IMR-90 (cell line): ENCODE measurements around the gene PRR22.

Experiments
- BHLHE40 ChIP-seq: fragments of 150-350 bp; IDR thresholded peaks from 2 replicates; pipeline ENCODE4 v1.6.1; 2016; ENCODE audit warnings: mild to moderate bottlenecking, low read depth, low read length
- CEBPB ChIP-seq: IDR thresholded peaks from 2 replicates; pipeline ENCODE4 v1.6.1; 2012; ENCODE audit warnings: low read depth, low read length, improper control_type of control experiment
- CHD1 ChIP-seq: IDR thresholded peaks from 2 replicates; pipeline ENCODE4 v1.6.1; 2012; ENCODE audit warnings: low read depth, low read length, improper control_type of control experiment
- CTCF ChIP-seq: conservative IDR thresholded peaks from 2 replicates; pipeline ENCODE4 v1.5.1; 2012; ENCODE audit warnings: mild to moderate bottlenecking, low read depth, low read length, improper control_type of control experiment
- MXI1 ChIP-seq: IDR thresholded peaks from 2 replicates; pipeline ENCODE4 v1.6.1; 2012; ENCODE audit warnings: low read depth, mild to moderate bottlenecking, low read length, moderate library complexity, borderline replicate concordance
- POLR2A ChIP-seq: IDR thresholded peaks from 2 replicates; pipeline ENCODE4 v1.6.1; 2012; ENCODE audit warnings: mild to moderate bottlenecking, low read depth, low read length
- RAD21 ChIP-seq: IDR thresholded peaks from 2 replicates; pipeline ENCODE4 v1.6.1; 2012; ENCODE audit warnings: low read length, improper control_type of control experiment
- RFX5 ChIP-seq: IDR thresholded peaks from 2 replicates; pipeline ENCODE4 v1.8.0; 2012; ENCODE audit warnings: low read depth, mild to moderate bottlenecking, low read length, moderate library complexity
- SMC3 ChIP-seq: fragments of 150-350 bp; IDR thresholded peaks from 2 replicates; pipeline ENCODE4 v1.6.1; 2016; ENCODE audit warnings: low read depth, mild to moderate bottlenecking, antibody characterized with exemption, low read length, moderate library complexity
- TF ChIP-seq, protein P1 (sequence below): fragments of 150-350 bp; IDR thresholded peaks from 2 replicates; pipeline ENCODE4 v1.6.1; 2016; ENCODE audit warnings: low read depth, mild to moderate bottlenecking, low read length, moderate library complexity, borderline replicate concordance
- TF ChIP-seq, protein P2 (sequence below): fragments of 150-350 bp; IDR thresholded peaks from 2 replicates; pipeline ENCODE4 v1.6.1; 2017; ENCODE audit warnings: mild to moderate bottlenecking, antibody characterized with exemption, low read length, low read depth

DNA sequence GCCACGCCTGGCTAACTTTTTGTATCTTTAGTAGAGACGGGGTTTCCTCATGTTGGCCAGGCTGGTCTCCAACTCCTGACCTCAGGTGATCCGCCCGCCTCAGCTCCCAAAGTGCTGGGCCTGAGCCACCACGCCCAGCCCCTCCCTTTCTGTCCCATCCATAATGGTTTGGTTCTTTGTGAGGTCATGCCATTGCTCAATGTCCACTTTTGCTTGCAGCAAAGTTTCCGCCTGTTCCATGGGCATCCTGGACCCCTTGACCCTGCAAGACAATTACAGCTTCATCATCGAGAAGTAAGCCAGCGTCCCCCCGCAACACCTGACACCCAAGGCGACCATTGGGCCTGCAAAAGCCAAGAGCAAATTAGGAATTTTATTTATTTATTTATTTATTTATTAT lies 16.6 kb downstream of the PRR22 start:
- TF ChIP-seq CTCF, result no peak
- TF ChIP-seq CHD1, result no peak
- TF ChIP-seq POLR2A, result no peak
- no peak for TF ChIP-seq BHLHE40
- no peak for TF ChIP-seq RAD21
- TF ChIP-seq RFX5, result no peak
- TF ChIP-seq SMC3, result no peak
- TF ChIP-seq CEBPB, result no peak
- TF ChIP-seq, protein P1, sequence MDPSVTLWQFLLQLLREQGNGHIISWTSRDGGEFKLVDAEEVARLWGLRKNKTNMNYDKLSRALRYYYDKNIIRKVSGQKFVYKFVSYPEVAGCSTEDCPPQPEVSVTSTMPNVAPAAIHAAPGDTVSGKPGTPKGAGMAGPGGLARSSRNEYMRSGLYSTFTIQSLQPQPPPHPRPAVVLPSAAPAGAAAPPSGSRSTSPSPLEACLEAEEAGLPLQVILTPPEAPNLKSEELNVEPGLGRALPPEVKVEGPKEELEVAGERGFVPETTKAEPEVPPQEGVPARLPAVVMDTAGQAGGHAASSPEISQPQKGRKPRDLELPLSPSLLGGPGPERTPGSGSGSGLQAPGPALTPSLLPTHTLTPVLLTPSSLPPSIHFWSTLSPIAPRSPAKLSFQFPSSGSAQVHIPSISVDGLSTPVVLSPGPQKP, result no peak
- TF ChIP-seq, protein P2, sequence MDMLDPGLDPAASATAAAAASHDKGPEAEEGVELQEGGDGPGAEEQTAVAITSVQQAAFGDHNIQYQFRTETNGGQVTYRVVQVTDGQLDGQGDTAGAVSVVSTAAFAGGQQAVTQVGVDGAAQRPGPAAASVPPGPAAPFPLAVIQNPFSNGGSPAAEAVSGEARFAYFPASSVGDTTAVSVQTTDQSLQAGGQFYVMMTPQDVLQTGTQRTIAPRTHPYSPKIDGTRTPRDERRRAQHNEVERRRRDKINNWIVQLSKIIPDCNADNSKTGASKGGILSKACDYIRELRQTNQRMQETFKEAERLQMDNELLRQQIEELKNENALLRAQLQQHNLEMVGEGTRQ, result no peak
- no peak for TF ChIP-seq MXI1
